Activated naive CD4-positive, alpha-beta T cell treated with anti-CD3 and anti-CD28 coated beads, Interleukin-2, amount 50 U/mL, for 72 hours (primary cell): ENCODE measurements around the gene SHMT2. TPM values are rescaled to one million over a fixed set of nuclear protein-coding genes. Genes with fewer than 3 reads are reported as not detected.

ENCODE experiments used
- ATAC-seq, 2 donors: fragments of 150-1000 bp; cut with Tn5 transposase; 2 replicates each; pipeline ENCODE4 v1.10.0; 2021; ENCODE audit warnings: mild to moderate bottlenecking in 2 of 2, moderate library complexity in 2 of 2
- DNase-seq, 2 donors: peaks; one replicate each; pipeline ENCODE4 v3.0.0; 2021 to 2022; ENCODE audit warnings: low spot score in 2 of 2
- H3K27ac Mint-ChIP-seq, 2 donors: one replicate each; pipeline ENCODE4 v1.8.0; 2022; ENCODE audit warnings: mild to moderate bottlenecking in 2 of 2, mixed read lengths in 2 of 2
- H3K36me3 Mint-ChIP-seq, 2 donors: one replicate each; pipeline ENCODE4 v1.8.0; 2022; ENCODE audit warnings: mixed read lengths in 2 of 2
- H3K9me3 Mint-ChIP-seq, 2 donors: one replicate each; pipeline ENCODE4 v1.8.0; 2022; ENCODE audit warnings: mixed read lengths in 2 of 2
- total RNA-seq, 2 donors: library from RNA; stranded (reverse); gene quantifications; one replicate each; pipeline ENCODE4 v1.2.3, GENCODE V29; 2022

Gene SHMT2
- total RNA-seq, 2 donors from 2014 or later = 360 to 376 TPM

- no peak for DNase-seq
- no peaks in the 10 kb centered on the region for H3K36me3 Mint-ChIP-seq
- H3K9me3 Mint-ChIP-seq = no peaks in the 10 kb centered on the region
- H3K27ac Mint-ChIP-seq = no peak overlapping the region
- ATAC-seq = no peak
Measured at GRCh38 chr12:57194253-57194652, 35.3 kb upstream of the SHMT2 start.

DNA sequence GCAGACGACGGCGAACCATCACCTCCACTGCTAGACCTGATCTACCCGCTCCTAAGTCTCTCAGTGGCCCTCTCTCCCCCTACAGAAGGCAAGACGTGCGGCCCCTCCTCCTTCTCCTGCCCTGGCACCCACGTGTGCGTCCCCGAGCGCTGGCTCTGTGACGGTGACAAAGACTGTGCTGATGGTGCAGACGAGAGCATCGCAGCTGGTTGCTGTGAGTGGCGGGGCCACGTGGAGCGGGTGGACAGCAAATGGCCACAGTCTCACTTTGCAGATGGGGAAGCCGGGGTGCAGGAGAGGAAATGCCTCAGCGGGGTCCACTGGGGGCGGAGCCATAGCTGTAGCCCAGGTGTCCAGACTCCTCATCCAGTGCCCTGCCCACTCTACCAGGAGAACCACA lies 34.3 kb upstream of the SHMT2 start:
- no peaks in the 10 kb centered on the region for H3K36me3 Mint-ChIP-seq
- no peak overlapping the region for H3K27ac Mint-ChIP-seq
- DNase-seq (no peak), ATAC-seq (no peak)
- H3K9me3 Mint-ChIP-seq = no peaks in the 10 kb centered on the region

GRCh38 chr12:57195611-57196371 lies 33.7 kb upstream of the SHMT2 start:
- DNase-seq (no peak), ATAC-seq (no peak)
- Mint-ChIP-seq H3K9me3 (no peaks in the 10 kb centered on the region), H3K36me3 (no peaks in the 10 kb centered on the region), H3K27ac (no peak overlapping the region)

DNA sequence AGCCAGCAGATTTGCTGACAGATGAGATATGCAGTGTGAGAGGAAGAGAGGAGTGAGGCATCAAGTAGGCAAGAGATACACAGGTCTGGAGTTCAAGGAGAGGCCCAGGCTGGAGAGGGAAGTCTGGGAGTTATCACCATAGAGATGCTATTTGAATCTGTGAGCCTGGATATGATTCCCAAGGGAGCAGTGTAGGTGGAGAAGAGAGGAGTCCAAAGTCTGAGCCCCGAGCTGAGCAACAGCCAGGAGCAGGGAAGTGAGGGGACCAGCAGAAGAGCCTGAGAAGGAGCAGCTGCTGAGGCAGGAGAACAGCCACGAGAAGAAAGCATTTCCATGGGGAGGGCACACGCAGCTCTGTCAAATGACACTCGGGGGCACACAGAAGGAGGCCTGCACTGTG lies 33.1 kb upstream of the SHMT2 start:
- DNase-seq (no peak), ATAC-seq (no peak)
- Mint-ChIP-seq H3K36me3 (no peaks in the 10 kb centered on the region), H3K27ac (no peak overlapping the region), H3K9me3 (no peaks in the 10 kb centered on the region)

GRCh38 chr12:57196956-57197355 lies 32.6 kb upstream of the SHMT2 start:
- H3K9me3 Mint-ChIP-seq = no peaks in the 10 kb centered on the region
- ATAC-seq (no peak), DNase-seq (no peak)
- no peaks in the 10 kb centered on the region for H3K36me3 Mint-ChIP-seq
- no peak overlapping the region for H3K27ac Mint-ChIP-seq

DNA sequence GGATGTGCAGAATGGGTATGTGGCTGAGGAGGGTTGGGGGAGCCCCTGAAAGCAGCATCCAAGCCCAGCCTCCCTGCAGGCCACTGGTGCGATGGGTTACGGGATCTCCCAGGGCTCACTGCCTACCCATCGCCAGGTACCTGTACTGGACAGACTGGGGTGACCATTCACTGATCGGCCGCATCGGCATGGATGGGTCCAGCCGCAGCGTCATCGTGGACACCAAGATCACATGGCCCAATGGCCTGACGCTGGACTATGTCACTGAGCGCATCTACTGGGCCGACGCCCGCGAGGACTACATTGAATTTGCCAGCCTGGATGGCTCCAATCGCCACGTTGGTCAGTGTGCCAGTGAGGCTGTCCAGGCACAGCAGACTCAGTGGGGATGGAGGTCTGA lies 31.2 kb upstream of the SHMT2 start:
- DNase-seq (no peak), ATAC-seq (no peak)
- no peak overlapping the region for H3K27ac Mint-ChIP-seq
- H3K36me3 Mint-ChIP-seq = no peaks in the 10 kb centered on the region
- no peaks in the 10 kb centered on the region for H3K9me3 Mint-ChIP-seq

DNA sequence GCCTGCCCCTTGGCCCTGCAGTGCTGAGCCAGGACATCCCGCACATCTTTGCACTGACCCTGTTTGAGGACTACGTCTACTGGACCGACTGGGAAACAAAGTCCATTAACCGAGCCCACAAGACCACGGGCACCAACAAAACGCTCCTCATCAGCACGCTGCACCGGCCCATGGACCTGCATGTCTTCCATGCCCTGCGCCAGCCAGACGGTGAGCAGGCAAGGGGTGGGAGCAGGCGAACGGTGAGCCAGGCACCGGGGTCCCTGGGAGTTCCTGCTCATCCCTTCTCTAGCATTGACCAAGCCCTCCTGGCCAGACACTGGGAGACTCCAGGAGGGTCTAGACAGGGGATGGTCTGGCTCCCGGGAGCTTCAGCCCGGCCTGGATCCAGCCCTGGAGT lies 30.3 kb upstream of the SHMT2 start:
- Mint-ChIP-seq H3K36me3 (no peaks in the 10 kb centered on the region), H3K27ac (no peak overlapping the region), H3K9me3 (no peaks in the 10 kb centered on the region)
- no peak for ATAC-seq
- no peak for DNase-seq

DNA sequence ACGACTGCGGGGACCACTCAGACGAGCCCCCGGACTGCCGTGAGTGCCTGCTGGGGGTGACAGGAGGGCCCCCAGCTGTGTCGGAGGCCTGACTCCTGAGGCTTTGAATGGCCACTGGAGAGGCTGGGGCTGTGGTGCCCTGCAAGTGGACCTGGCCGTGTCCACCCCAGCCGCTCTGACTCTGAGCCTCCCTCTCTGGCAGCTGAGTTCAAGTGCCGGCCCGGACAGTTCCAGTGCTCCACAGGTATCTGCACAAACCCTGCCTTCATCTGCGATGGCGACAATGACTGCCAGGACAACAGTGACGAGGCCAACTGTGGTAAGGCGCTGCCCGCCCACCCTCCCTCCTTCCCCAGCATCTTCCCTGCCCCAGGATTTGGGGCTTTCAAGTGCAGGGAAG lies 29.0 kb upstream of the SHMT2 start:
- Mint-ChIP-seq H3K9me3 (no peaks in the 10 kb centered on the region), H3K27ac (no peak overlapping the region), H3K36me3 (no peaks in the 10 kb centered on the region)
- DNase-seq = no peak
- no peak for ATAC-seq

- H3K9me3 Mint-ChIP-seq = no peaks in the 10 kb centered on the region
- no peaks in the 10 kb centered on the region for H3K36me3 Mint-ChIP-seq
- no peak overlapping the region for H3K27ac Mint-ChIP-seq
- ATAC-seq (no peak), DNase-seq (no peak)
Measured at GRCh38 chr12:57201219-57201618, 28.3 kb upstream of the SHMT2 start.

GRCh38 chr12:57201631-57202030 lies 27.9 kb upstream of the SHMT2 start:
- Mint-ChIP-seq H3K27ac (no peak overlapping the region), H3K9me3 (no peaks in the 10 kb centered on the region), H3K36me3 (no peaks in the 10 kb centered on the region)
- DNase-seq = no peak
- no peak for ATAC-seq

DNA sequence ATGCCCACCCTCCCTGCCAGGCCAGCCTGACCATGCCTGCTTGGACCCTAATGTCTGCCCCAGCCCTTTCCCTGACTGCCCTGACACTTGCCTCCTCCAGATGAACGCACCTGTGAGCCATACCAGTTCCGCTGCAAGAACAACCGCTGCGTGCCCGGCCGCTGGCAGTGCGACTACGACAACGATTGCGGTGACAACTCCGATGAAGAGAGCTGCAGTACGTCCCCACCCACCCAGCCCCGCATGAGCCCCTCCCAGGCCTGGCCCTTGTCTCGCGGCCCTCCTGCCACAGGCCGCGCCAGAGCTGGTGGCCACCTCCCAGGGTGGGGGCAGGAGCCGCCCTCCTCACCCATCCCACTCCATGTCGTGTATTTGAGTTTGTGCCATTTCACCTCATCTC lies 27.2 kb upstream of the SHMT2 start:
- no peak overlapping the region for H3K27ac Mint-ChIP-seq
- no peak for ATAC-seq
- H3K36me3 Mint-ChIP-seq = no peaks in the 10 kb centered on the region
- DNase-seq = no peak
- no peaks in the 10 kb centered on the region for H3K9me3 Mint-ChIP-seq

- H3K36me3 Mint-ChIP-seq = no peaks in the 10 kb centered on the region
- H3K27ac Mint-ChIP-seq = no peak overlapping the region
- ATAC-seq (no peak), DNase-seq (no peak)
- no peaks in the 10 kb centered on the region for H3K9me3 Mint-ChIP-seq
Measured at GRCh38 chr12:57203201-57203600, 26.3 kb upstream of the SHMT2 start.

- DNase-seq (no peak), ATAC-seq (no peak)
- Mint-ChIP-seq H3K36me3 (no peaks in the 10 kb centered on the region), H3K27ac (no peak overlapping the region), H3K9me3 (no peaks in the 10 kb centered on the region)
Measured at GRCh38 chr12:57203791-57204190, 25.7 kb upstream of the SHMT2 start.

DNA sequence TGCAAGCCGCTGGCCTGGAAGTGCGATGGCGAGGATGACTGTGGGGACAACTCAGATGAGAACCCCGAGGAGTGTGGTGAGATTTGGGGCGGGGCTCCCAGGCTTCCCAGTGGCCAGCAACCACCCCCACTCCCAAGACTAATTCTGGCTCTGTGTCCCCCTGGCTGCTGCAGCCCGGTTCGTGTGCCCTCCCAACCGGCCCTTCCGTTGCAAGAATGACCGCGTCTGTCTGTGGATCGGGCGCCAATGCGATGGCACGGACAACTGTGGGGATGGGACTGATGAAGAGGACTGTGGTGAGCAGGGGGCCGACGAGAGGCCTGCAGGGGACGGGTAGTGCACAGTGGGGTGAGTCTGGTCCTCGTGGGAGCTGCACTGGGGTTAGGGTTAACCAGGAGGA lies 25.1 kb upstream of the SHMT2 start:
- ATAC-seq (no peak), DNase-seq (no peak)
- no peaks in the 10 kb centered on the region for H3K36me3 Mint-ChIP-seq
- H3K27ac Mint-ChIP-seq = no peak overlapping the region
- no peaks in the 10 kb centered on the region for H3K9me3 Mint-ChIP-seq

GRCh38 chr12:57205186-57205585 lies 24.3 kb upstream of the SHMT2 start:
- Mint-ChIP-seq H3K9me3 (no peaks in the 10 kb centered on the region), H3K27ac (no peak overlapping the region), H3K36me3 (no peaks in the 10 kb centered on the region)
- DNase-seq (no peak), ATAC-seq (no peak)

GRCh38 chr12:57205931-57206330 lies 23.6 kb upstream of the SHMT2 start:
- no peaks in the 10 kb centered on the region for H3K9me3 Mint-ChIP-seq
- H3K36me3 Mint-ChIP-seq = no peaks in the 10 kb centered on the region
- no peak for DNase-seq
- no peak overlapping the region for H3K27ac Mint-ChIP-seq
- no peak for ATAC-seq

- no peaks in the 10 kb centered on the region for H3K9me3 Mint-ChIP-seq
- no peaks in the 10 kb centered on the region for H3K36me3 Mint-ChIP-seq
- ATAC-seq (no peak), DNase-seq (no peak)
- H3K27ac Mint-ChIP-seq = no peak overlapping the region
Measured at GRCh38 chr12:57207731-57208630, 21.5 kb upstream of the SHMT2 start.
